Measurements from ENCODE around the gene SLC22A4. TPM values are rescaled to one million over a fixed set of nuclear protein-coding genes. Genes with fewer than 3 reads are reported as not detected.

SLC22A4 gene
- total RNA-seq, 2 donors from 2014 or later, result 0.68 TPM; not detected in 1

- H3K27ac Mint-ChIP-seq, result no peak overlapping the region
- H3K36me3 Mint-ChIP-seq (ENCODE audit: low read depth), result no peaks in the 10 kb centered on the region
- no peak for DNase-seq
Observed at GRCh38 chr5:132270706-132271105, 23.5 kb upstream of the SLC22A4 start.

DNA sequence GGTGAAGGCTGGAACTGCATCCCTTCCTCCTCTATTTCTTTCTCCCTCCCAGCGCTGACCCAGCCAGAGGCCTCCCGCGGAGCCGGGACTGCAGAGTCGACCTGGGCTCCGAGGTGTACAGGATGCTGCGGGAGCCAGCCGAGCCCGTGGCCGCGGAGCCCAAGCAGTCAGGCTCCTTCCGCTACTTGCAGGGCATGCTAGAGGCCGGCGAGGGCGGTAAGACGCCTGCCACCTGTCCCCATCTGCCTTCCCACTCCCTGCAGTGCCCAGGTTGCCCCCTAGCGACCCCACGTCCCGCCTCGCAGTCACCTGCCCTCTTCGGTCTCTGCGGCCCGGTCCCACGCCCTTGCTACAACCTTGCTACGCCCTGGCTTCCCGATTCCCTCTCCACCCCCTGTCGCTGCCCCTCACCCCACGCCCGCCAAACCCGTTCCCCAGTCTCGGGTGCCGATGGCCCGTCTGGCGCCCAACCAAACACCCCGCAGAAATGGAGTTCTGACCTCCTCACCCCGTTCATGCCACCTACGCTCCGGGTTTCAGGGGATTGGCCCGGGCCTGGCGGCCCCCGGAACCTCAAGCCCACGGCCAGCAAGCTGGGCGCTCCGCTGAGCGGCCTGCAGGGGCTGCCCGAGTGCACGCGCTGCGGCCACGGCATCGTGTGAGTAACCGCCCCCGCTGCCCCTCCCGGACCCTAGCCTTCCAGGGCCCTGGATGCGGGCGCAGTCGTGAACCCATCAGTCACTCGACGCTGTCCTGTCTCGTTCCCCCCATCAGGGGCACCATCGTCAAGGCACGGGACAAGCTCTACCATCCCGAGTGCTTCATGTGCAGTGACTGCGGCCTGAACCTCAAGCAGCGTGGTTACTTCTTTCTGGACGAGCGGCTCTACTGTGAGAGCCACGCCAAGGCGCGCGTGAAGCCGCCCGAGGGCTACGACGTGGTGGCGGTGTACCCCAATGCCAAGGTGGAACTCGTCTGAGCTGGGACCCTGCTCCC is 22.6 kb upstream of the SLC22A4 start:
- Histone ChIP-seq H3K27me3 (ENCODE audit: control insufficient read depth, insufficient read depth, low read length, poor library complexity, severe bottlenecking) (no peaks in the 10 kb centered on the region), H3K36me3 (ENCODE audit: control insufficient read depth, insufficient read depth, low read length) (peaks cover 4% of the 10 kb centered on the region), H3K4me1 (ENCODE audit: control insufficient read depth, insufficient read depth, low read length) (no peaks in the 10 kb centered on the region), H3K4me3 (ENCODE audit: low read length) (no peak overlapping the region), H3K9ac (ENCODE audit: extremely low read depth, low read length, poor library complexity, severe bottlenecking) (no peak overlapping the region), H3K9me3 (ENCODE audit: control insufficient read depth, low read length) (no peaks in the 10 kb centered on the region), H3K27ac (ENCODE audit: low read depth, low read length) (no peak overlapping the region)
- Mint-ChIP-seq H3K36me3 (ENCODE audit: low read depth) (no peaks in the 10 kb centered on the region), H3K4me1 (no peaks in the 10 kb centered on the region), H3K27ac (no peak overlapping the region), H3K4me3 (no peak overlapping the region), H3K27me3 (ENCODE audit: insufficient read depth) (peaks cover 2% of the 10 kb centered on the region), H3K9me3 (no peaks in the 10 kb centered on the region)
- peak; percentile 64 for DNase-seq
- peak; percentile 37 for TF ChIP-seq CTCF (conservative IDR thresholded peaks at IDR 0.05)
- WGBS, 2 experiments (ENCODE audit: insufficient coverage in 1 of 2, insufficient read length in 1 of 2), result 95 to 96% methylated on average over 43 to 77 of the region's 77 CpGs

More at GRCh38 chr5:132270706-132271105, 23.5 kb upstream of the SLC22A4 start:
- H3K9me3 Mint-ChIP-seq, result no peaks in the 10 kb centered on the region
- H3K4me3 Mint-ChIP-seq, result no peak overlapping the region
- H3K27me3 Mint-ChIP-seq (ENCODE audit: insufficient read depth), result peaks cover 2% of the 10 kb centered on the region
- no peaks in the 10 kb centered on the region for H3K4me1 Mint-ChIP-seq
- no peaks in the 10 kb centered on the region for H3K9me3 ChIP-seq (ENCODE audit: control insufficient read depth, low read length)
- H3K36me3 ChIP-seq (ENCODE audit: control insufficient read depth, insufficient read depth, low read length), result peaks cover 4% of the 10 kb centered on the region
- H3K27me3 ChIP-seq (ENCODE audit: control insufficient read depth, insufficient read depth, low read length, poor library complexity, severe bottlenecking), result no peaks in the 10 kb centered on the region
- no peak overlapping the region for H3K27ac ChIP-seq (ENCODE audit: low read depth, low read length)
- H3K4me1 ChIP-seq (ENCODE audit: control insufficient read depth, insufficient read depth, low read length), result no peaks in the 10 kb centered on the region
- no peak overlapping the region for H3K9ac ChIP-seq (ENCODE audit: extremely low read depth, low read length, poor library complexity, severe bottlenecking)
- WGBS, 2 experiments (ENCODE audit: insufficient coverage in 1 of 2, insufficient read length in 1 of 2), result 88 to 93% methylated on average over 5 to 6 of the region's 6 CpGs
- H3K4me3 ChIP-seq (ENCODE audit: low read length), result no peak overlapping the region
- TF ChIP-seq CTCF (conservative IDR thresholded peaks at IDR 0.05), result no peak

DNA sequence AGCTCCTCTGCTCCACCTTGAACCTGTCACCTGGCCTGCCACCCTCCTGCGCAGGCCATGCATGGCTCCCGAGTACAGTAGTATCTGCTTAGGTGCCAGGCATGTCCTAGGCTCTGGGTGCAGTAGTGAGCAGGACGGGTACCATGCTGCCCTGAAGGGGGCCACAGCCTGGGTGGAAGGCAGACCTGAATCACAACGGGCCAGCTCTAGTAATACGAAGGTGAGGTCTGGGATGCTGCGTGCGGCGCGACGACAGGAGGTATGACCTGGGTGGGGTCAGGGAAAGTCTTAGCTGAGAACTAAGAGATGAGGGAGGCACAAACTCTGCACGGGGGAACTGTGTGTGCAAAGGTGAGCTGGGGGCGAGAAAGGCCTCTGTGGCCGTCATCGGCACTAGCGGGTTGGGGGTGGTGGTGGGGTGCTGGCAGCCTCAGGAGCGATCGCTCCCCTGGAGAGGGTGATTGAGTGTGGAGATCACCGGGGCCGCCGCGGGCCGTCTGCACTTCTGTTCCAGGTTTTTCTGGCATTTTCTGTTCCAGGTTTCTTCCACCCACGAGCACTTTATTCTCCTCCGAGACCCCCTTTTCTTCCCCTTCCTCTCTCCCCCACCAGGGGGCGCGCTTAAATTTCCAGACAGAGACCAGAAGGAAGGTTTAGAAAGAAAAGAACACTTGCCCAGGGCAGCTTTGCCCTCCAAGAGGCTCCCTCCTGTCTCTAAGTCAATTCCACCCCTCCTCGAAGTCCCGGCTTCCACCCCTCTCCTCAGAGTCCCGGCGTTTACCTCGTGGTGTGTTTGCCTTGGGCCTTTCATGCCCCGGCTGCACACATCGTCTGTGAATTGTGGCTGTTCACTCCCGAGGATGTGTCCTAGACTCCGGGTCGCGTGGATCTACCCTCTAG is 21.6 kb upstream of the SLC22A4 start:
- no peaks in the 10 kb centered on the region for H3K9me3 ChIP-seq (ENCODE audit: control insufficient read depth, low read length)
- Mint-ChIP-seq H3K9me3 (no peaks in the 10 kb centered on the region), H3K4me3 (no peak overlapping the region), H3K4me1 (no peaks in the 10 kb centered on the region), H3K27ac (no peak overlapping the region), H3K27me3 (ENCODE audit: insufficient read depth) (peaks cover 2% of the 10 kb centered on the region), H3K36me3 (ENCODE audit: low read depth) (no peaks in the 10 kb centered on the region)
- peak; percentile 96 for DNase-seq
- H3K27ac ChIP-seq (ENCODE audit: low read depth, low read length), result no peak overlapping the region
- peak; percentile 88 for TF ChIP-seq CTCF (conservative IDR thresholded peaks at IDR 0.05)
- H3K4me3 ChIP-seq (ENCODE audit: low read length), result no peak overlapping the region
- no peaks in the 10 kb centered on the region for H3K36me3 ChIP-seq (ENCODE audit: control insufficient read depth, insufficient read depth, low read length)
- no peaks in the 10 kb centered on the region for H3K27me3 ChIP-seq (ENCODE audit: control insufficient read depth, insufficient read depth, low read length, poor library complexity, severe bottlenecking)
- no peak overlapping the region for H3K9ac ChIP-seq (ENCODE audit: extremely low read depth, low read length, poor library complexity, severe bottlenecking)
- H3K4me1 ChIP-seq (ENCODE audit: control insufficient read depth, insufficient read depth, low read length), result no peaks in the 10 kb centered on the region
- 65 to 68% methylated on average over 9 to 37 of the region's 37 CpGs for WGBS, 2 experiments (ENCODE audit: insufficient coverage in 1 of 2, insufficient read length in 1 of 2)
